K562 (cell line): Measurements from ENCODE around the gene MBNL1. TPM values are rescaled to one million over a fixed set of nuclear protein-coding genes. Genes with fewer than 3 reads are reported as not detected.
A peak's percentile ranks its signal among the peaks of the same experiment; 100 is the strongest.

Experiments used
- ATAC-seq: fragments of 200-7000 bp; cut with Tn5 transposase; 3 replicates; pipeline ENCODE4 v1.9.1; 2020; ENCODE audit warnings: moderate library complexity
- BruUV-seq: library from RNA; stranded (reverse); fragments of 400-500 nt; replicated peaks from 2 replicates; lab custom pipeline; 2021; lab: Mats Ljungman, UMichigan
- CTCF ChIA-PET: fragments of 300-600 bp; formaldehyde crosslinking; extraction: SDS; loops from one replicate; lab custom pipeline; 2021; ENCODE audit warnings: low intra/inter-chr PET ratio; lab: Yijun Ruan, JAX
- POLR2A ChIA-PET: fragments of 300-600, 350-650 bp; sonication (Branson Sonifier 250); formaldehyde crosslinking; extraction: SDS; loops from one replicate; lab custom pipeline; 2021; ENCODE audit warnings: antibody characterized with exemption, inconsistent platforms; lab: Yijun Ruan, JAX
- DNase-seq, 4 experiments: peaks; one replicate each; pipeline versions ENCODE4 v3.0.0 to v3.0.0-alpha.2; 2011 to 2018; ENCODE audit warnings: low spot score in 3 of 4, mixed read lengths in 3 of 4; ENCODE audit errors: extremely low read depth in 1 of 4
- FAIRE-seq: peaks from 2 replicates; lab custom pipeline; 2011; peaks lifted over from hg19 to GRCh38; lab: Jason Lieb, UNC
- H2AFZ ChIP-seq: 2 replicates; pipeline ENCODE4 v1.6.0; 2011; ENCODE audit warnings: low read depth, low read length, control low read depth, inconsistent platforms
- H3K27ac ChIP-seq: fragments of 200-600 bp; 3 replicates; pipeline ENCODE4 v1.8.0; 2011; ENCODE audit warnings: low read depth, mild to moderate bottlenecking, control low read depth, inconsistent platforms, low read length, moderate library complexity, mixed read lengths; ENCODE audit errors: extremely low read depth
- H3K27me3 ChIP-seq, 2 experiments: fragments of 300-600 bp in 1 of 2; 2 replicates in 1 of 2; 3 replicates in 1 of 2; pipeline versions ENCODE4 v1.6.0 to v1.8.0; 2011; ENCODE audit warnings: inconsistent platforms in 2 of 2, low read length in 2 of 2, mild to moderate bottlenecking in 1 of 2, mixed read lengths in 1 of 2, moderate library complexity in 1 of 2; ENCODE audit not compliant: control insufficient read depth in 2 of 2, insufficient read depth in 2 of 2
- H3K36me3 ChIP-seq: fragments of 300-600 bp; 3 replicates; pipeline ENCODE4 v1.8.0; 2011; ENCODE audit warnings: mild to moderate bottlenecking, low read length, inconsistent platforms; ENCODE audit not compliant: control insufficient read depth, insufficient read depth
- H3K4me1 ChIP-seq, 2 experiments: fragments of 200-600 bp in 1 of 2; replicated peaks in 1 of 2; 2 replicates in 1 of 2; 3 replicates in 1 of 2; pipeline versions ENCODE4 v1.5.1 to v1.8.0; 2011; ENCODE audit warnings: inconsistent platforms in 2 of 2, low read length in 2 of 2, mild to moderate bottlenecking in 1 of 2, mixed read lengths in 1 of 2, moderate library complexity in 1 of 2; ENCODE audit not compliant: control insufficient read depth in 2 of 2, insufficient read depth in 2 of 2
- H3K4me2 ChIP-seq: 2 replicates; pipeline ENCODE4 v1.6.1; 2011; ENCODE audit warnings: low read length, control low read depth, inconsistent platforms, mixed read lengths; ENCODE audit not compliant: insufficient read depth
- H3K4me3 ChIP-seq: fragments of 200-600 bp; sonication (generic), shearing (Covaris generic); 2 replicates; pipeline ENCODE4 v1.5.1; 2016; ENCODE audit warnings: control low read depth, inconsistent platforms
- H3K79me2 ChIP-seq: fragments of 200-600 bp; 3 replicates; pipeline ENCODE4 v1.8.0; 2011; ENCODE audit warnings: low read length, inconsistent platforms; ENCODE audit not compliant: control insufficient read depth, insufficient read depth
- H3K9ac ChIP-seq, 2 experiments: 2 replicates each; pipeline versions ENCODE4 v1.6.0 to v1.6.1; 2011; ENCODE audit warnings: low read depth in 2 of 2, low read length in 2 of 2, control low read depth in 1 of 2, inconsistent platforms in 1 of 2, mild to moderate bottlenecking in 1 of 2, mixed read lengths in 1 of 2; ENCODE audit not compliant: insufficient read depth in 1 of 2
- H3K9me1 ChIP-seq: one replicate; pipeline ENCODE4 v1.6.0; 2011; ENCODE audit warnings: inconsistent platforms, mild to moderate bottlenecking, low read length, moderate library complexity; ENCODE audit not compliant: control insufficient read depth, insufficient read depth
- H3K9me3 ChIP-seq: replicated peaks from 2 replicates; pipeline ENCODE4 v1.5.1; 2011; ENCODE audit warnings: low read depth, low read length, inconsistent platforms; ENCODE audit not compliant: control insufficient read depth, insufficient read depth
- H4K20me1 ChIP-seq: replicated peaks from 2 replicates; pipeline ENCODE4 v1.6.1; 2011; ENCODE audit warnings: low read length, inconsistent platforms, mixed read lengths; ENCODE audit not compliant: control insufficient read depth, insufficient read depth
- BCOR ChIP-seq: fragments of 450-650 bp; IDR thresholded peaks from 2 replicates; pipeline ENCODE4 v1.6.1; 2016
- E2F3 ChIP-seq: fragments of 250-450 bp; sonication (Bioruptor Pico); IDR thresholded peaks from 2 replicates; pipeline ENCODE4 v1.4.0; 2020; ENCODE audit warnings: mild to moderate bottlenecking
- FOXK1 ChIP-seq: sonication (generic); formaldehyde crosslinking; IDR thresholded peaks from 2 replicates; pipeline ENCODE4 v1.8.0; 2022; ENCODE audit warnings: missing genetic modification reagents, mild to moderate bottlenecking, borderline replicate concordance
- JUND ChIP-seq, 2 experiments: IDR thresholded peaks; 2 replicates in 1 of 2; 3 replicates in 1 of 2; pipeline ENCODE4 v1.6.1; 2011; ENCODE audit warnings: borderline replicate concordance in 2 of 2, low read depth in 2 of 2, low read length in 2 of 2, improper control_type of control experiment in 1 of 2, missing biosample characterization in 1 of 2, missing genetic modification characterization in 1 of 2, missing genetic modification reagents in 1 of 2
- KDM5B ChIP-seq: fragments of 200-600 bp; sonication (generic); IDR thresholded peaks from 2 replicates; pipeline ENCODE4 v1.6.1; 2012; ENCODE audit warnings: low read depth, mild to moderate bottlenecking, moderate library complexity, low read length, control low read depth, inconsistent platforms; ENCODE audit not compliant: insufficient replicate concordance
- NCOA4 ChIP-seq: fragments of 450-650 bp; IDR thresholded peaks from 2 replicates; pipeline ENCODE4 v1.6.1; 2018; ENCODE audit warnings: mild to moderate bottlenecking; ENCODE audit not compliant: partially characterized antibody
- NR2C1 ChIP-seq, 2 experiments: fragments of 450-650 bp; IDR thresholded peaks; 2 replicates each; pipeline ENCODE4 v1.6.1; 2017; ENCODE audit warnings: mild to moderate bottlenecking in 2 of 2, antibody characterized with exemption in 1 of 2, inconsistent platforms in 1 of 2, missing compliant biosample characterization in 1 of 2, missing genetic modification characterization in 1 of 2
- NR2C2 ChIP-seq, 2 experiments: fragments of 200-800 bp in 1 of 2; sonication (Bioruptor generic) in 1 of 2; sonication (generic) in 1 of 2; formaldehyde crosslinking in 1 of 2; IDR thresholded peaks; 2 replicates each; pipeline versions ENCODE4 v1.6.1 to v1.8.0; 2016 to 2022; ENCODE audit warnings: mild to moderate bottlenecking in 1 of 2, missing compliant biosample characterization in 1 of 2, missing genetic modification characterization in 1 of 2, missing genetic modification reagents in 1 of 2
- PPARD ChIP-seq: fragments of 250-450 bp; sonication (Bioruptor Pico); IDR thresholded peaks from 2 replicates; pipeline ENCODE4 v1.8.0; 2022; ENCODE audit warnings: inconsistent platforms, mild to moderate bottlenecking, moderate library complexity
- SPI1 ChIP-seq: IDR thresholded peaks from 2 replicates; pipeline ENCODE4 v1.6.1; 2011; ENCODE audit warnings: low read depth, low read length, control low read depth, borderline replicate concordance
- SRSF1 ChIP-seq: fragments of 200-400 bp; formaldehyde crosslinking; IDR thresholded peaks from 2 replicates; pipeline ENCODE4 v1.6.1; 2017; ENCODE audit warnings: mild to moderate bottlenecking, low read depth, low read length, moderate library complexity
- XRCC5 ChIP-seq: fragments of 200-400 bp; formaldehyde crosslinking; IDR thresholded peaks from 2 replicates; pipeline ENCODE4 v1.6.1; 2017; ENCODE audit warnings: low read depth, mild to moderate bottlenecking, low read length
- ZNF586 ChIP-seq: fragments of 450-650 bp; formaldehyde crosslinking; conservative IDR thresholded peaks from 2 replicates; pipeline ENCODE4 v1.4.0; 2020; ENCODE audit warnings: mild to moderate bottlenecking, moderate library complexity
- WGBS: fragments of 100-300 bp; shearing (Covaris generic); methylation state at CpG from one replicate; pipeline ENCODE4 v1.1.6; 2016; ENCODE audit warnings: low coverage, mixed read lengths; ENCODE audit not compliant: insufficient coverage; ENCODE audit errors: missing lambda C conversion rate; 5-methylcytosine and 5-hydroxymethylcytosine counted together
- in situ Hi-C: fragments of 300-500 bp; cut with MboI; formaldehyde crosslinking; loops from 4 replicates; pipeline ENCODE4 v1.15.0; 2018; ENCODE audit warnings: inconsistent platforms, mixed read lengths
- intact Hi-C: fragments of 100-400 bp; cut with micrococcal nuclease; formaldehyde crosslinking; loops from 2 replicates; pipeline ENCODE4 v1.14.2; 2022
- polyA plus RNA-seq, 8 experiments: library from polyadenylated mRNA; depleted of rRNA in 4 of 8; stranded (reverse) in 5 of 8; unstranded in 3 of 8; fragments of >200 nt; fragmentation: Nextera tagmentation in 2 of 8; fragmentation: Illumina TruSeq in 1 of 8; extraction: Ambion mirVana in 2 of 8; extraction: Trizol in 1 of 8; gene quantifications; 2 replicates each; pipeline versions ENCODE4 v1.2.1 to v1.2.3, GENCODE V29; 2011 to 2014; ENCODE audit warnings: inconsistent platforms in 1 of 8, missing spikeins in 1 of 8
- total RNA-seq, 7 experiments: library from RNA; depleted of rRNA in 6 of 7; stranded (reverse); fragments of >200 nt in 6 of 7; fragmentation: Illumina TruSeq in 2 of 7; extraction: Trizol in 2 of 7; gene quantifications; 2 replicates each; pipeline versions ENCODE4 v1.2.1 to v1.2.3, GENCODE V29; 2011 to 2021; ENCODE audit warnings: low replicate concordance in 1 of 7
- TF ChIP-seq, protein P1 (sequence below): fragments of 250-450 bp; sonication (Bioruptor Pico); IDR thresholded peaks from 2 replicates; pipeline ENCODE4 v1.4.0; 2020

The MBNL1 gene
- total and polyA plus RNA-seq, 9 of the 15 experiments (the other 6 are each of a cell fraction or from before 2014, with no cell fraction given) = 70.3 to 243 (median 220) TPM

DNA sequence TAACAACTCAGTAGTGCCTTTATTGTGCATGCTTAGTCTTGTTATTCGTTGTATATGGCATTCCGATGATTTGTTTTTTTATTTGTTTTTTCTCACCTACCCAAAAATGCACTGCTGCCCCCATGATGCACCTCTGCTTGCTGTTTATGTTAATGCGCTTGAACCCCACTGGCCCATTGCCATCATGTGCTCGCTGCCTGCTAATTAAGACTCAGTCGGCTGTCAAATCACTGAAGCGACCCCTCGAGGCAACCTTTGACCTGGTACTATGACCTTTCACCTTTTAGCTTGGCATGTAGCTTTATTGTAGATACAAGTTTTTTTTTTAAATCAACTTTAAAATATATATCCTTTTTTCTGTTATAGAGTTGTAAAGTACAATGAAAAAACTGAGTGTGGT, 177.8 kb downstream of the MBNL1 start:
- no peak overlapping the region for H3K4me2 ChIP-seq
- FAIRE-seq = no peak
- POLR2A ChIA-PET = interaction anchor here (0.6 to 0.7 kb wide), 2 partner anchors 131 to 911 kb away, joined by 3 read pairs; no protein-coding TSS in a partner anchor
- H3K9ac ChIP-seq = no peak overlapping the region
- H3K36me3 ChIP-seq = peaks cover 89% of the 10 kb centered on the region
- 82% methylated on average over 7 of the region's 7 CpGs for WGBS
- no peaks in the 10 kb centered on the region for H3K27me3 ChIP-seq
- H3K4me3 ChIP-seq = no peak overlapping the region
- BruUV-seq = no TSS peak
- H3K79me2 ChIP-seq = peaks cover 83% of the 10 kb centered on the region
- in situ Hi-C loops (loop anchor here (10.0 kb wide), 1 partner anchor 272 kb away; no protein-coding TSS in a partner anchor), intact Hi-C loops (loop anchor here (10.0 kb wide), 1 partner anchor 132 kb away; no protein-coding TSS in a partner anchor)
- DNase-seq = peak in 1 of 4 experiments; percentile 19
- no peak for ATAC-seq
- no peaks in the 10 kb centered on the region for H3K4me1 ChIP-seq
- TF ChIP-seq NR2C1 (IDR thresholded peaks at IDR 0.05) = peak; percentile 92
- peak; percentile 91 for TF ChIP-seq NR2C1 (tag; IDR thresholded peaks at IDR 0.05)
- TF ChIP-seq PPARD (CRISPR knock-in tag) = no peak
- TF ChIP-seq NR2C2 (CRISPR knock-in tag; IDR thresholded peaks at IDR 0.05) = peak; percentile 73; the same call in 1 of the 2 replicates
- TF ChIP-seq NR2C2 (tag; IDR thresholded peaks at IDR 0.05) = peak; percentile 87
- TF ChIP-seq, all 486 proteins: peak for 2
- H3K9me3 ChIP-seq = no peaks in the 10 kb centered on the region
- no peaks in the 10 kb centered on the region for H4K20me1 ChIP-seq
- H3K27ac ChIP-seq = no peak overlapping the region
- CTCF ChIA-PET = no interaction called here
- H3K9me1 ChIP-seq = no peaks in the 10 kb centered on the region
- no peak overlapping the region for H2AFZ ChIP-seq

DNA sequence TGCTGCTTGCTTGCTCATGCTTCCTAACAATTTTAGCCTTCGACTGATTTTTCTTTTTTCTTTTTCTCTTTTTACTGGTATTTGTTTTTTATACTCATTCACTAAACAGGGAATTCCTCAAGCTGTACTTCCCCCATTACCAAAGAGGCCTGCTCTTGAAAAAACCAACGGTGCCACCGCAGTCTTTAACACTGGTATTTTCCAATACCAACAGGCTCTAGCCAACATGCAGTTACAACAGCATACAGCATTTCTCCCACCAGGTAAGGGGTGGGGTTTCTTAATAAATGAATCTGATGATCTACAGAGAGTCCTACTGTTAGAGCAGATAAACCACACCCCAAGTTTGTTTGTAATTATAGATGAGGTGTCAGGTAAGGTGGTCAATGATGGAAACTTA, 178.8 kb downstream of the MBNL1 start:
- ChIA-PET POLR2A (interaction anchor here (0.6 to 1.5 kb wide), 2 partner anchors 11 to 12 kb away, joined by 3 to 4 read pairs; no protein-coding TSS in a partner anchor), CTCF (interaction anchor here (0.6 kb wide), 1 partner anchor 217 kb away, joined by 3 read pairs; no protein-coding TSS in a partner anchor)
- WGBS = 98% methylated on average over 3 of the region's 3 CpGs
- no peak overlapping the region for H3K4me3 ChIP-seq
- no peaks in the 10 kb centered on the region for H4K20me1 ChIP-seq
- H3K9me3 ChIP-seq = no peaks in the 10 kb centered on the region
- H3K4me1 ChIP-seq = no peaks in the 10 kb centered on the region
- H3K9me1 ChIP-seq = peaks cover 4% of the 10 kb centered on the region
- in situ Hi-C loops = loop anchor here (10.0 kb wide), 1 partner anchor 273 kb away; no protein-coding TSS in a partner anchor
- no peak overlapping the region for H3K4me2 ChIP-seq
- intact Hi-C loops = loop anchor here (10.0 kb wide), 1 partner anchor 133 kb away; no protein-coding TSS in a partner anchor
- H3K27ac ChIP-seq = no peak overlapping the region
- no peaks in the 10 kb centered on the region for H3K27me3 ChIP-seq
- ATAC-seq = no peak
- peaks cover 79% of the 10 kb centered on the region for H3K79me2 ChIP-seq
- no peak overlapping the region for H3K9ac ChIP-seq
- H3K36me3 ChIP-seq = peaks cover 94% of the 10 kb centered on the region
- DNase-seq = no peak
- BruUV-seq = no TSS peak
- FAIRE-seq = no peak
- H2AFZ ChIP-seq = no peak overlapping the region
- TF ChIP-seq SRSF1 (no peak), KDM5B (no peak), NCOA4 (no peak), FOXK1 (CRISPR knock-in tag) (no peak), BCOR (no peak), XRCC5 (no peak), E2F3 (CRISPR knock-in tag) (no peak), ZNF586 (no peak), JUND (IDR thresholded peaks at IDR 0.05; ENCODE audit: borderline replicate concordance, low read depth, low read length) (no peak), JUND (tag; IDR thresholded peaks at IDR 0.05; ENCODE audit: borderline replicate concordance, low read depth, low read length) (no peak), SPI1 (no peak)
- TF ChIP-seq, protein P1, sequence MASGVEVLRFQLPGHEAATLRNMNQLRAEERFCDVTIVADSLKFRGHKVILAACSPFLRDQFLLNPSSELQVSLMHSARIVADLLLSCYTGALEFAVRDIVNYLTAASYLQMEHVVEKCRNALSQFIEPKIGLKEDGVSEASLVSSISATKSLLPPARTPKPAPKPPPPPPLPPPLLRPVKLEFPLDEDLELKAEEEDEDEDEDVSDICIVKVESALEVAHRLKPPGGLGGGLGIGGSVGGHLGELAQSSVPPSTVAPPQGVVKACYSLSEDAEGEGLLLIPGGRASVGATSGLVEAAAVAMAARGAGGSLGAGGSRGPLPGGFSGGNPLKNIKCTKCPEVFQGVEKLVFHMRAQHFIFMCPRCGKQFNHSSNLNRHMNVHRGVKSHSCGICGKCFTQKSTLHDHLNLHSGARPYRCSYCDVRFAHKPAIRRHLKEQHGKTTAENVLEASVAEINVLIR (CRISPR knock-in tag) = no peak
